Measurements from ENCODE around the gene NCS1.

Gene NCS1

GRCh38 chr9:130240410-130241197, 68.4 kb downstream of the NCS1 start:
- Histone ChIP-seq H3K27ac (ENCODE audit: low read length) (peak overlapping the region; percentile 88), H3K4me1 (ENCODE audit: low read length) (peaks cover 56% of the 10 kb centered on the region), H3K79me2 (ENCODE audit: low read length) (no peaks in the 10 kb centered on the region), H3K9ac (ENCODE audit: low read length) (peak overlapping the region; percentile 69; the same call in 1 of the 2 replicates), H2AFZ (ENCODE audit: low read depth, low read length) (peak overlapping the region; percentile 76), H4K20me1 (ENCODE audit: insufficient read depth, low read length) (no peaks in the 10 kb centered on the region), H3K36me3 (replicated peaks; ENCODE audit: low read depth, low read length) (no peaks in the 10 kb centered on the region), H3K9me3 (ENCODE audit: insufficient read depth, low read length) (no peaks in the 10 kb centered on the region), H3K4me3 (ENCODE audit: low read length) (peak overlapping the region; percentile 76), H3K27me3 (ENCODE audit: low read depth, low read length) (no peaks in the 10 kb centered on the region), H3K4me2 (ENCODE audit: low read length) (peak overlapping the region; percentile 100)
- TF ChIP-seq EZH2phosphoT487 (IDR thresholded peaks at IDR 0.05; ENCODE audit: low read depth): no peak
- TF ChIP-seq, protein P1, sequence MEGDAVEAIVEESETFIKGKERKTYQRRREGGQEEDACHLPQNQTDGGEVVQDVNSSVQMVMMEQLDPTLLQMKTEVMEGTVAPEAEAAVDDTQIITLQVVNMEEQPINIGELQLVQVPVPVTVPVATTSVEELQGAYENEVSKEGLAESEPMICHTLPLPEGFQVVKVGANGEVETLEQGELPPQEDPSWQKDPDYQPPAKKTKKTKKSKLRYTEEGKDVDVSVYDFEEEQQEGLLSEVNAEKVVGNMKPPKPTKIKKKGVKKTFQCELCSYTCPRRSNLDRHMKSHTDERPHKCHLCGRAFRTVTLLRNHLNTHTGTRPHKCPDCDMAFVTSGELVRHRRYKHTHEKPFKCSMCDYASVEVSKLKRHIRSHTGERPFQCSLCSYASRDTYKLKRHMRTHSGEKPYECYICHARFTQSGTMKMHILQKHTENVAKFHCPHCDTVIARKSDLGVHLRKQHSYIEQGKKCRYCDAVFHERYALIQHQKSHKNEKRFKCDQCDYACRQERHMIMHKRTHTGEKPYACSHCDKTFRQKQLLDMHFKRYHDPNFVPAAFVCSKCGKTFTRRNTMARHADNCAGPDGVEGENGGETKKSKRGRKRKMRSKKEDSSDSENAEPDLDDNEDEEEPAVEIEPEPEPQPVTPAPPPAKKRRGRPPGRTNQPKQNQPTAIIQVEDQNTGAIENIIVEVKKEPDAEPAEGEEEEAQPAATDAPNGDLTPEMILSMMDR (IDR thresholded peaks at IDR 0.05; ENCODE audit: low read depth, low read length): no peak

GRCh38 chr9:130241198-130241535, 69.0 kb downstream of the NCS1 start:
- Histone ChIP-seq H3K4me1 (ENCODE audit: low read length) (peaks cover 57% of the 10 kb centered on the region), H2AFZ (ENCODE audit: low read depth, low read length) (peak overlapping the region; percentile 76; the same call in 1 of the 2 replicates), H3K9ac (ENCODE audit: low read length) (no peak overlapping the region), H3K79me2 (ENCODE audit: low read length) (no peaks in the 10 kb centered on the region), H3K36me3 (replicated peaks; ENCODE audit: low read depth, low read length) (no peaks in the 10 kb centered on the region), H3K4me2 (ENCODE audit: low read length) (peak overlapping the region; percentile 100; the same call in 1 of the 2 replicates), H3K27ac (ENCODE audit: low read length) (peak overlapping the region; percentile 88; the same call in 1 of the 2 replicates), H3K4me3 (ENCODE audit: low read length) (no peak overlapping the region), H3K27me3 (ENCODE audit: low read depth, low read length) (no peaks in the 10 kb centered on the region), H4K20me1 (ENCODE audit: insufficient read depth, low read length) (no peaks in the 10 kb centered on the region), H3K9me3 (ENCODE audit: insufficient read depth, low read length) (no peaks in the 10 kb centered on the region)
- no peak for TF ChIP-seq EZH2phosphoT487 (IDR thresholded peaks at IDR 0.05; ENCODE audit: low read depth)

DNA sequence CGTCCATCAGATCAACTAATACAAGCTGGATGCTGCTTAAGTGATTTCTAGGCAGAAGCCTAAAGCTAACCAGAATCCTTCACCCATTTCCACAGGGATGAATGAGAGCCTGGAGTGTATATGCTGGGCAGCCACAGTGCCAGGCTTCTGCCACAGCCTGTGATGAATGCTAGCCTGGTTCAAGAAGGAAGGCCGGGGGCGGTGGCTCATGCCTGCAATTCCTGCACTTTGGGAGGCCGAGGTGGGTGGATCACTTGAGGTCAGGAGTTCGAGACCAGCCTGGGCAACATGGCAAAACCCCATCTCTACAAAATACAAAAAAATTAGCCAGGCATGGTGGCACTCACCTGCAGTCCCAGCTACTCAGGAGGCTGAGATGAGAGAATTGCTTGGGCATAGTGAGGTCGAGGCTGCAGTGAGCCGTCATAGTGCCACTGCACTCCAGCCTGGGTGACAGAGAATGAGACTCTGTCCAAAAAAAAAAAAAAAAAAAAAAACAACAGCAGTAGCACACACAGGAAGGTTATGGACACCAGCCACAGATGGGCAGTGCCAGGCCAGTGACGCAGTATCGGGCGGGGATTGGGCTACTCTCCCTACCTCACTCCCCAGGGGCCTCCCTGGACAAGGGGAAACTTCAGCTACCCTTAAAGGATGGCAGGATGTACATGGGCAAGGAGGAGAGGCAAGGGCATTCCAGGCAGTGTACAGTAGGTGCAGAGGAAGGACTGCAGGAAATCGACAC, 70.2 kb downstream of the NCS1 start:
- TF ChIP-seq EZH2phosphoT487 (IDR thresholded peaks at IDR 0.05; ENCODE audit: low read depth): no peak
- Histone ChIP-seq H2AFZ (ENCODE audit: low read depth, low read length) (peak overlapping the region; percentile 71), H3K4me3 (ENCODE audit: low read length) (peak overlapping the region; percentile 75), H3K27ac (ENCODE audit: low read length) (peak overlapping the region; percentile 41), H4K20me1 (ENCODE audit: insufficient read depth, low read length) (no peaks in the 10 kb centered on the region), H3K4me2 (ENCODE audit: low read length) (peak overlapping the region; percentile 98), H3K4me1 (ENCODE audit: low read length) (peaks cover 57% of the 10 kb centered on the region), H3K36me3 (replicated peaks; ENCODE audit: low read depth, low read length) (no peaks in the 10 kb centered on the region), H3K27me3 (ENCODE audit: low read depth, low read length) (no peaks in the 10 kb centered on the region), H3K9me3 (ENCODE audit: insufficient read depth, low read length) (no peaks in the 10 kb centered on the region), H3K9ac (ENCODE audit: low read length) (peak overlapping the region; percentile 57), H3K79me2 (ENCODE audit: low read length) (no peaks in the 10 kb centered on the region)

- Histone ChIP-seq H4K20me1 (ENCODE audit: insufficient read depth, low read length) (no peaks in the 10 kb centered on the region), H3K9me3 (ENCODE audit: insufficient read depth, low read length) (no peaks in the 10 kb centered on the region), H2AFZ (ENCODE audit: low read depth, low read length) (peak overlapping the region; percentile 90), H3K36me3 (replicated peaks; ENCODE audit: low read depth, low read length) (no peaks in the 10 kb centered on the region), H3K4me1 (ENCODE audit: low read length) (peaks cover 51% of the 10 kb centered on the region), H3K9ac (ENCODE audit: low read length) (peak overlapping the region; percentile 57), H3K27me3 (ENCODE audit: low read depth, low read length) (no peaks in the 10 kb centered on the region), H3K27ac (ENCODE audit: low read length) (peak overlapping the region; percentile 41), H3K4me3 (ENCODE audit: low read length) (peak overlapping the region; percentile 75), H3K79me2 (ENCODE audit: low read length) (no peaks in the 10 kb centered on the region), H3K4me2 (ENCODE audit: low read length) (peak overlapping the region; percentile 98)
- TF ChIP-seq, protein P1 (IDR thresholded peaks at IDR 0.05; ENCODE audit: low read depth, low read length): peak; percentile 83
- no peak for TF ChIP-seq EZH2phosphoT487 (IDR thresholded peaks at IDR 0.05; ENCODE audit: low read depth)
Observed at GRCh38 chr9:130243015-130243881, 71.0 kb downstream of the NCS1 start.
